Left cardiac atrium (tissue), 4 donors: Measurements from ENCODE around the gene SKP2. TPM values are rescaled to one million over a fixed set of nuclear protein-coding genes. Genes with fewer than 3 reads are reported as not detected.

Source experiments
- ATAC-seq, 2 donors: fragments of 200-7000 bp; cut with Tn5 transposase; one replicate each; pipeline ENCODE4 v1.9.1; 2020; ENCODE audit warnings: mild to moderate bottlenecking in 2 of 2, moderate library complexity in 2 of 2
- DNase-seq: peaks from one replicate; pipeline ENCODE4 v3.0.0-alpha.2; 2020
- intact Hi-C, 2 donors: fragments of 100-400 bp; cut with DNase I; formaldehyde crosslinking; loops; one replicate each; pipeline versions ENCODE4 v1.14.1 to v1.15.1; 2022 to 2023
- microRNA-seq, 2 donors: library from miRNA; unstranded; fragments of <30 nt; microRNA quantifications; one replicate each; pipeline ENCODE4 v1.2.0, GENCODE V29; 2020
- total RNA-seq, 2 donors: library from RNA; stranded (reverse); fragmentation: NEBNext Ultra II Directional; extraction: Animal tissue kit (Norgen Biotek cat#: 25700); gene quantifications; one replicate each; pipeline ENCODE4 v1.2.1, GENCODE V29; 2021
- donor health status: DM: no; HTN: yes; CAD: no.
- donor health status: DM: no; HTN: yes; CAD: no; lungs with severe emphysema.
- donor health status: DM: yes; HTN: yes; CAD: no.
- donor health status: Dilated cardiomyopathy.

SKP2 gene
- total RNA-seq, 2 donors from 2014 or later: 5.9 to 7.5 TPM

- intact Hi-C loops: no loop called here
- DNase-seq (no peak), ATAC-seq (no peak)
These were observed 80.6 kb downstream of the SKP2 start for GRCh38 chr5:36232533-36232932.

Small RNA genes lying within 50 kb of the gene (microRNA-seq; reads per million reads assigned to microRNA genes)
- gene MIR580: 1.4 to 1.6 reads per million in 2 donors

Other genes with a start within 250 kb of the SKP2 start
- not detected for gene CAPSL, start 213.5 kb upstream of the SKP2 start, total RNA-seq
- gene UGT3A1, start 160.7 kb upstream of the SKP2 start, total RNA-seq: not detected
- gene UGT3A2, start 85.2 kb upstream of the SKP2 start, total RNA-seq: under 1 TPM in 1 of 2 donors, not detected in 1; 0.18 TPM
- 10 to 100 TPM; 11.6 to 12.5 TPM for gene LMBRD2, start 224 bp upstream of the SKP2 start, total RNA-seq
- 10 to 100 TPM; 27.7 to 31.6 TPM for gene NADK2, start 89.8 kb downstream of the SKP2 start, total RNA-seq
- gene RANBP3L, start 149.8 kb downstream of the SKP2 start, total RNA-seq: 1 to 10 TPM in 1 of 2 donors, under 1 TPM in 1; 0.18 to 1.2 TPM